ENCODE data around the gene SYNM. TPM values are rescaled to one million over a fixed set of nuclear protein-coding genes. Genes with fewer than 3 reads are reported as not detected.

SYNM gene
- total RNA-seq, 1 donor from 2014 or later: 3.8 TPM

GRCh38 chr15:99135194-99135593 is 30.3 kb downstream of the SYNM start:
- DNase-seq (ENCODE audit: low spot score) (no peak), ATAC-seq (no peak)

- DNase-seq (ENCODE audit: low spot score) (peak; percentile 39), ATAC-seq (peak; percentile 10)
These were observed 32.2 kb downstream of the SYNM start for GRCh38 chr15:99137111-99137546.

- no peak for ATAC-seq
- peak; percentile 26 for DNase-seq (ENCODE audit: low spot score)
These were observed 33.0 kb downstream of the SYNM start for GRCh38 chr15:99137877-99138276.

- ATAC-seq: no peak
- peak; percentile 39 for DNase-seq (ENCODE audit: low spot score)
These were observed 33.7 kb downstream of the SYNM start for GRCh38 chr15:99138491-99138982.

- no peak for ATAC-seq
- no peak for DNase-seq (ENCODE audit: low spot score)
These were observed 34.4 kb downstream of the SYNM start for GRCh38 chr15:99139276-99139675.

GRCh38 chr15:99140590-99140989 is 35.7 kb downstream of the SYNM start:
- no peak for ATAC-seq

GRCh38 chr15:99141943-99142342 is 37.1 kb downstream of the SYNM start:
- no peak for ATAC-seq
- DNase-seq (ENCODE audit: low spot score): peak; percentile 30

More at GRCh38 chr15:99140590-99140989, 35.7 kb downstream of the SYNM start:
- DNase-seq (ENCODE audit: low spot score): no peak

- ATAC-seq: no peak
- no peak for DNase-seq (ENCODE audit: low spot score)
These were observed 37.7 kb downstream of the SYNM start for GRCh38 chr15:99142562-99142961.

GRCh38 chr15:99143242-99143641 is 38.4 kb downstream of the SYNM start:
- ATAC-seq (peak; percentile 55), DNase-seq (ENCODE audit: low spot score) (no peak)

- peak; percentile 97 for ATAC-seq
- DNase-seq (ENCODE audit: low spot score): peak; percentile 88
These were observed 39.1 kb downstream of the SYNM start for GRCh38 chr15:99143655-99144610.

GRCh38 chr15:99145005-99145404 is 40.1 kb downstream of the SYNM start:
- no peak for ATAC-seq
- no peak for DNase-seq (ENCODE audit: low spot score)

- no peak for ATAC-seq
These were observed 40.9 kb downstream of the SYNM start for GRCh38 chr15:99145778-99146177.

GRCh38 chr15:99146661-99147060 is 41.8 kb downstream of the SYNM start:
- DNase-seq (ENCODE audit: low spot score) (peak; percentile 29), ATAC-seq (no peak)

More at GRCh38 chr15:99145778-99146177, 40.9 kb downstream of the SYNM start:
- peak; percentile 28 for DNase-seq (ENCODE audit: low spot score)

GRCh38 chr15:99148851-99149276 is 44.0 kb downstream of the SYNM start:
- ATAC-seq: no peak
- no peak for DNase-seq (ENCODE audit: low spot score)

- peak; percentile 39 for DNase-seq (ENCODE audit: low spot score)
- ATAC-seq: no peak
These were observed 44.5 kb downstream of the SYNM start for GRCh38 chr15:99149366-99149765.

GRCh38 chr15:99151156-99151555 is 46.3 kb downstream of the SYNM start:
- ATAC-seq: no peak
- DNase-seq (ENCODE audit: low spot score): peak; percentile 38

- DNase-seq (ENCODE audit: low spot score): peak; percentile 45
- peak; percentile 69 for ATAC-seq
These were observed 48.2 kb downstream of the SYNM start for GRCh38 chr15:99153026-99153535.

- DNase-seq (ENCODE audit: low spot score) (peak; percentile 64), ATAC-seq (peak; percentile 68)
These were observed 49.4 kb downstream of the SYNM start for GRCh38 chr15:99154271-99154670.

- peak; percentile 79 for ATAC-seq
- DNase-seq (ENCODE audit: low spot score): no peak
These were observed 51.1 kb downstream of the SYNM start for GRCh38 chr15:99155961-99156443.

GRCh38 chr15:99157456-99157855 is 52.6 kb downstream of the SYNM start:
- DNase-seq (ENCODE audit: low spot score): no peak

GRCh38 chr15:99158626-99159412 is 53.9 kb downstream of the SYNM start:
- no peak for DNase-seq (ENCODE audit: low spot score)
- ATAC-seq: no peak

More at GRCh38 chr15:99157456-99157855, 52.6 kb downstream of the SYNM start:
- no peak for ATAC-seq

All from left lobe of liver (tissue), 2 donors.